GM20000 (cell line): ENCODE data around the gene FMNL2.
A peak's percentile ranks its signal among the peaks of the same experiment; 100 is the strongest.

Experiments
- DNase-seq: peaks from one replicate; pipeline ENCODE4 v3.0.0; 2012; ENCODE audit warnings: low spot score
- TF ChIP-seq, protein P1 (sequence below): IDR thresholded peaks from 2 replicates; pipeline ENCODE4 v1.5.1; 2012; ENCODE audit warnings: mild to moderate bottlenecking, control low read depth; ENCODE audit errors: extremely low read depth, missing control alignments

FMNL2 gene

DNA sequence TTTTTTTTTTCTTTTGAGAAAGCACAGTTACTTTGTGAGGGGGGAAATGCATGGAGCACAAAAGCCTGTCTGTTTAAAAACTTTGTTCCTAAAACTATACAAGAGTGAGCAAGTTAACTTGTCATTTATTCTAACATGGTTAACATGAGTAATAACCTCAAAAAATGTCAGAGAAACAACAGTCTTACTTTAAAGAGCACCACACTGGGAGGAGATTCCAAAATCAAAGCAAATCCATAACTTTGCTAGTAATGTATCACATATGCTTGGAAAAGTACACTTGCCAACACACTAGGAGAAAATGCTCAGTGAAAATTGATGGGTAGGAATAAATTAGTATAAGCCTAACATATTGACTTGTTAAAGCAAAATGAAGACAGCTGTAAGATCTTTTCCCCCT is 225.2 kb downstream of the FMNL2 start:
- TF ChIP-seq, protein P1, sequence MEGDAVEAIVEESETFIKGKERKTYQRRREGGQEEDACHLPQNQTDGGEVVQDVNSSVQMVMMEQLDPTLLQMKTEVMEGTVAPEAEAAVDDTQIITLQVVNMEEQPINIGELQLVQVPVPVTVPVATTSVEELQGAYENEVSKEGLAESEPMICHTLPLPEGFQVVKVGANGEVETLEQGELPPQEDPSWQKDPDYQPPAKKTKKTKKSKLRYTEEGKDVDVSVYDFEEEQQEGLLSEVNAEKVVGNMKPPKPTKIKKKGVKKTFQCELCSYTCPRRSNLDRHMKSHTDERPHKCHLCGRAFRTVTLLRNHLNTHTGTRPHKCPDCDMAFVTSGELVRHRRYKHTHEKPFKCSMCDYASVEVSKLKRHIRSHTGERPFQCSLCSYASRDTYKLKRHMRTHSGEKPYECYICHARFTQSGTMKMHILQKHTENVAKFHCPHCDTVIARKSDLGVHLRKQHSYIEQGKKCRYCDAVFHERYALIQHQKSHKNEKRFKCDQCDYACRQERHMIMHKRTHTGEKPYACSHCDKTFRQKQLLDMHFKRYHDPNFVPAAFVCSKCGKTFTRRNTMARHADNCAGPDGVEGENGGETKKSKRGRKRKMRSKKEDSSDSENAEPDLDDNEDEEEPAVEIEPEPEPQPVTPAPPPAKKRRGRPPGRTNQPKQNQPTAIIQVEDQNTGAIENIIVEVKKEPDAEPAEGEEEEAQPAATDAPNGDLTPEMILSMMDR: no peak
- no peak for DNase-seq

DNA sequence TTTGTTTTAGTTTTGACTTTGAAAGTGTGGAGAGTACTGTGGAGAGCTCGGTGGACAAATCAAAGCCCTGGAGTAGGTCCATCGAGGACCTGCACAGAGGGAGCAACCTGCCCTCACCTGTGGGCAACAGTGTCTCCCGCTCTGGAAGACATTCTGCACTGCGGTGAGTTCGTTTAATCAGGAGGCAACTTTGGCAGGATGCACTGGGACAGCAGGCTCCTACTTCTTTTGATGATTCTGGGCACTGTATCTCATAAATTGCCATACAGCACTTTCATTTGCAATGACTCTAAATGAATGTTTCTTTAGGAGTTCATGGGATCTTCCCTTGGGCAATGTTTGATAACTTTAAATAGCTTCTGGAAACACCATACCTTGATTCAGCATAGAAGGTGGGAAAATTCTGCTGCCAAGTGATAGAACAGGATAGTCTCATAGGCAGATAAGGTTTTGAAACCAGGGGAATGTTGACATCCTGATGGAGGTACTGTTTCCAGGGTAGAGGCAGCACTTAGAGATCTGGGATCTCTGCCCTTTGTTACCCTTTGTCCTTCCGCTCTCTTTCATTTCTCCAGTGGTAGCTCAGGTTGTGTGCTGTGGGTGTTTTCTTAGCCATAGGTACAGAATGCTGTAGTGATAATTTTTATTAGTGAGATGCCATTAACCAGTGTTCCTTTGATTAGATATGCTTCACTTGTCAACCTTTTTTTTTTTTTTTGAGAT is 226.1 kb downstream of the FMNL2 start:
- no peak for DNase-seq
- TF ChIP-seq, protein P1: no peak

GRCh38 chr2:152562198-152562884 is 227.4 kb downstream of the FMNL2 start:
- TF ChIP-seq, protein P1: no peak
- no peak for DNase-seq

DNA sequence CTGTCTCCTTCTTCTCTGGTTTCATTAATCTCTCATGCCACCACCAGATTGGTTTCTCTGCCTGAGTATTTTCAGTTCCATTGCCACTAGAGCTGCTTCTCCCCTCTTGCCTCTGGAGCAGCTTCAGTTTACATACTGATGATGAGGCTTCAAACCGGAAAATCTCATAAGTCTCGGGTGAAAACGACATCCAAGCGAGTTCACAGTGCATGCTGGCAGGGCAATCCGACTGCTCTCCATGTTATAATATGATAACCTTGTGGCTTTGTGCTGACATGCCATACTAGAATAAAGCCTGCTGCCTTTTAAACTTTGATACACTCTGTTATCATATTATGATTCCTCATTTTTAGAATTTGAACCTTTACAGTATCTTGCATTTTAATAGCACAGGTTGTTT is 228.8 kb downstream of the FMNL2 start:
- TF ChIP-seq, protein P1: no peak
- DNase-seq: no peak

DNA sequence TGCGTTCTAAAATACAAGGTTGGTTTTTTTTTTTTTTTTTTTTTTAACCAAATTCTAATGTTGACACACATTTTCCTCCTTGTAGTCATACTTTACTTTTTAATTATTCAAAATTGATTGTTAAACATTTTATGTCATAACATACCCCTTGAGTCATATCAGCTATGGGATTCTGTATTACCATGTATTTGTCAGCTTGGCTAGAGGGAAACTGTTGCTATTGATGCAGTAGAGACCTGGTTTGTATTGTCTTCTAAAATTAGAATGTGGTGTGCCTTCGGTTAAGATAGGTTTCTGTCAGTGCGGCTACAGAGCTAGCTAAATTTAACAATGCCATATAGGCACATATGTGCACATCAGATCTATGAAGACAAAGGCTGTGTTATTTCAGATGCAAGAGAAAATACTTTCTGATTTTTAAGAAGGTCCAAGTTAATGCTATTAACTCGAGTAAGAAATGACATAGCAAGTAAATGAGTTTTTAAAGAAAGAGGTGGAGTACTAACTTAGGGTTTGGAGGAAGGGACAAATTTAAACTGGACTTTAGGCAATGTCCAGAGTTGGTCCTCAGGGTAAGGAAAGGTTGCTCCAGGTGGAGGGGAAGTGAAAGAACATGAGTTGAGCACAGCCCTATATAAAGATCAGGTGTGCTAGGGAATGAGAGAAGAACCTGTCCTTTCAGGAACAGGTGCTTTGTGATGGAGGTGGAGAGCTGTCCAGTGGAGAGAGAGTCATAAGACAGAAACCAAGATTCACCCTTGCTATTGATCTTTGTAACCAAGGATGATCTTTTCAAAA is 230.0 kb downstream of the FMNL2 start:
- DNase-seq: peak; percentile 46
- TF ChIP-seq, protein P1: no peak

DNA sequence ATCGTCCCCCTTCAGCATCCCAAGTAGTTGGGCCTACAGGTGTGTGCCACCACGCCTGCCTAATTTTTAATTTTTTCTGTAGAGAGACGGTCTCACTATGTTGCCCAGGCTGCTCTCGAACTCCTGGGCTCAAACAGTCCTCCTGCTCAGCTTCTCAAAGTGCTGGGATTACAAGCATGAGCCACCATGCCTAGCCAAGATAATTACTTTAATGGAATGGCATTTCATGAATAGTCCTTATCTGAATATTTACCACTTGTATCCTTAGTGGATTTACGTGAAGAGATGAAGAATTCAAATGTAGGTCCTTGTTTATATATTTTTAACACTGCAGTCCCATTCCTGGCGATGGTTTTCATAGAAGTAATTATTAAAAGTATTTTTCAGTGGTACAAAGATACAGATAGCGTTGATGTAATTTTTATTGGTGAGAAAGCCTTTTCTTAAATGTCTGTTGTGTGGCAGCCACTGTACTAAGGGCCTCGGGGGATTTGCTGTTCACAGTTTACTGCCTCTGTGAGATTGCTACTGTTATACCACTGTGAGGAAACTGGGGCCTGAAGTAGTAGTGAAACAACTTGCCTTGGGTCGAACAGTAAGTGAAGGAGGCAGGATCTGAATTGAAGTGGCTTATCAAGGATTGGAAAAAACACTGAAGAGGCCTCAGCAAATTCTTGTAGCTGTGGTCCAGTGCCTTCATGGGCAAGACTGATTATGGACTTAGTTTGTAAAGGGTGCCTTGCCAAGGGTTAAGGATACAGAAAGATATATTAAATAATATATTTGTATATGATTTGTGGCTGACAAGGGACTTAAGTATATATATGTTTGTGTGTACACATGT is 231.1 kb downstream of the FMNL2 start:
- DNase-seq: peak; percentile 33
- TF ChIP-seq, protein P1: no peak

DNA sequence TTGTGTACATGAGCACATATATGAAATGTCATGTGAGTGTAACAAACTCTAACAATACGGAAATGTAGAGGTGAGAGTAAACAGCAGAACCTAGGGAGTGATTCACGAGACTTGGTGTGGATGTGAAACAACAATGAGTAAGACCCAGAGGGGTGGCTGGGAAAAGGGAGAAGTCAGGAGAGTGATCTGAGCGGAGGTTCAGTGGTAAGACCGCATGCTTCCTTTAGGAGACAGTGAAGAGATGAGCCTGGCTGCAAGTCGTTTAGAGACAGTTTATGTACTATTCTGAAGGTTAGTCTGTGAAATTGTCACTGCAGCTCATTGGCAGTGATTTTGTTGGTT is 231.7 kb downstream of the FMNL2 start:
- TF ChIP-seq, protein P1: no peak
- DNase-seq: no peak
